K562 (cell line): ENCODE measurements around the gene GARIN1A. TPM values are rescaled to one million over a fixed set of nuclear protein-coding genes. Genes with fewer than 3 reads are reported as not detected.

ENCODE experiments used
- BRF2 ChIP-seq: IDR thresholded peaks from 3 replicates; pipeline ENCODE4 v1.6.1; 2011; ENCODE audit warnings: borderline replicate concordance, mild to moderate bottlenecking; ENCODE audit not compliant: insufficient read length, insufficient read depth
- CREB3L1 ChIP-seq: fragments of 450-650 bp; IDR thresholded peaks from 2 replicates; pipeline ENCODE4 v1.6.1; 2014; ENCODE audit warnings: low read depth, mild to moderate bottlenecking, moderate library complexity, borderline replicate concordance
- DIDO1 ChIP-seq: fragments of 450-650 bp; IDR thresholded peaks from 2 replicates; pipeline ENCODE4 v1.6.1; 2016; ENCODE audit warnings: low read depth, missing biosample characterization, missing genetic modification characterization
- ID3 ChIP-seq, 2 experiments: fragments of 250-450 bp in 1 of 2; fragments of 450-650 bp in 1 of 2; sonication (Bioruptor Pico) in 1 of 2; IDR thresholded peaks; 2 replicates each; pipeline versions ENCODE4 v1.6.1 to v1.8.0; 2016 to 2021; ENCODE audit warnings: mild to moderate bottlenecking in 2 of 2, moderate library complexity in 2 of 2, missing compliant biosample characterization in 1 of 2, missing genetic modification characterization in 1 of 2
- L3MBTL2 ChIP-seq: fragments of 450-650 bp; IDR thresholded peaks from 2 replicates; pipeline ENCODE4 v1.6.1; 2016; ENCODE audit warnings: mild to moderate bottlenecking, moderate library complexity
- SPI1 ChIP-seq: IDR thresholded peaks from 2 replicates; pipeline ENCODE4 v1.6.1; 2011; ENCODE audit warnings: low read depth, low read length, control low read depth, borderline replicate concordance
- USF2 ChIP-seq: sonication (generic); formaldehyde crosslinking; IDR thresholded peaks from 2 replicates; pipeline ENCODE4 v1.5.0; 2020; ENCODE audit warnings: missing genetic modification reagents
- WHSC1 ChIP-seq: IDR thresholded peaks from one replicate; pipeline ENCODE4 v1.6.1; 2012; ENCODE audit warnings: low read length, control low read depth, inconsistent platforms
- ZNF431 ChIP-seq: sonication (generic); formaldehyde crosslinking; IDR thresholded peaks from 2 replicates; pipeline ENCODE4 v1.8.0; 2022; ENCODE audit warnings: mild to moderate bottlenecking, missing genetic modification reagents
- polyA plus RNA-seq, 8 experiments: library from polyadenylated mRNA; depleted of rRNA in 4 of 8; stranded (reverse) in 5 of 8; unstranded in 3 of 8; fragments of >200 nt; fragmentation: Nextera tagmentation in 2 of 8; fragmentation: Illumina TruSeq in 1 of 8; extraction: Ambion mirVana in 2 of 8; extraction: Trizol in 1 of 8; gene quantifications; 2 replicates each; pipeline versions ENCODE4 v1.2.1 to v1.2.3, GENCODE V29; 2011 to 2014; ENCODE audit warnings: inconsistent platforms in 1 of 8, missing spikeins in 1 of 8
- total RNA-seq, 7 experiments: library from RNA; depleted of rRNA in 6 of 7; stranded (reverse); fragments of >200 nt in 6 of 7; fragmentation: Illumina TruSeq in 2 of 7; extraction: Trizol in 2 of 7; gene quantifications; 2 replicates each; pipeline versions ENCODE4 v1.2.1 to v1.2.3, GENCODE V29; 2011 to 2021; ENCODE audit warnings: low replicate concordance in 1 of 7

GARIN1A gene
- total and polyA plus RNA-seq, 9 of the 15 experiments (the other 6 are each of a cell fraction or from before 2014, with no cell fraction given), result 0.01 to 0.41 (median 0.04) TPM; not detected in 3

GRCh38 chr7:128693373-128694015, 21.4 kb downstream of the GARIN1A start (continued):
- TF ChIP-seq SPI1 (no peak), CREB3L1 (no peak), L3MBTL2 (peak; percentile 70), USF2 (CRISPR knock-in tag) (peak; percentile 49), DIDO1 (tag) (no peak), ID3 (CRISPR knock-in tag; IDR thresholded peaks at IDR 0.05) (no peak), ID3 (tag; IDR thresholded peaks at IDR 0.05) (0 out of 2 replicates have a peak, but pooled peaks have one; percentile 35), WHSC1 (peak; percentile 42), BRF2 (no peak), ZNF431 (CRISPR knock-in tag) (no peak)
